SH-SY5Y (cell line): ENCODE data around the gene SARDH.

ENCODE experiments used
- GATA2 ChIP-seq: IDR thresholded peaks from 2 replicates; pipeline ENCODE4 v1.6.1; 2011; ENCODE audit warnings: mild to moderate bottlenecking, low read depth, low read length
- GATA3 ChIP-seq: IDR thresholded peaks from 2 replicates; pipeline ENCODE4 v1.6.1; 2011; ENCODE audit warnings: low read depth, mild to moderate bottlenecking, low read length, moderate library complexity

Gene SARDH

GRCh38 chr9:133734590-133735414 is 3.4 kb downstream of the SARDH start:
- no peak for TF ChIP-seq GATA3
- TF ChIP-seq GATA2, result no peak

GRCh38 chr9:133733796-133734533 is 4.2 kb downstream of the SARDH start:
- TF ChIP-seq GATA2 (no peak), GATA3 (no peak)

GRCh38 chr9:133733421-133733795 is 4.7 kb downstream of the SARDH start:
- TF ChIP-seq GATA2 (no peak), GATA3 (no peak)

GRCh38 chr9:133732639-133733408 is 5.3 kb downstream of the SARDH start:
- TF ChIP-seq GATA3 (no peak), GATA2 (no peak)

GRCh38 chr9:133731876-133732638 is 6.1 kb downstream of the SARDH start:
- no peak for TF ChIP-seq GATA3
- TF ChIP-seq GATA2, result no peak

GRCh38 chr9:133730994-133731715 is 7.0 kb downstream of the SARDH start:
- TF ChIP-seq GATA3, result no peak
- no peak for TF ChIP-seq GATA2

- TF ChIP-seq GATA3 (no peak), GATA2 (no peak)
These were observed 8.4 kb downstream of the SARDH start for GRCh38 chr9:133729617-133730281.

DNA sequence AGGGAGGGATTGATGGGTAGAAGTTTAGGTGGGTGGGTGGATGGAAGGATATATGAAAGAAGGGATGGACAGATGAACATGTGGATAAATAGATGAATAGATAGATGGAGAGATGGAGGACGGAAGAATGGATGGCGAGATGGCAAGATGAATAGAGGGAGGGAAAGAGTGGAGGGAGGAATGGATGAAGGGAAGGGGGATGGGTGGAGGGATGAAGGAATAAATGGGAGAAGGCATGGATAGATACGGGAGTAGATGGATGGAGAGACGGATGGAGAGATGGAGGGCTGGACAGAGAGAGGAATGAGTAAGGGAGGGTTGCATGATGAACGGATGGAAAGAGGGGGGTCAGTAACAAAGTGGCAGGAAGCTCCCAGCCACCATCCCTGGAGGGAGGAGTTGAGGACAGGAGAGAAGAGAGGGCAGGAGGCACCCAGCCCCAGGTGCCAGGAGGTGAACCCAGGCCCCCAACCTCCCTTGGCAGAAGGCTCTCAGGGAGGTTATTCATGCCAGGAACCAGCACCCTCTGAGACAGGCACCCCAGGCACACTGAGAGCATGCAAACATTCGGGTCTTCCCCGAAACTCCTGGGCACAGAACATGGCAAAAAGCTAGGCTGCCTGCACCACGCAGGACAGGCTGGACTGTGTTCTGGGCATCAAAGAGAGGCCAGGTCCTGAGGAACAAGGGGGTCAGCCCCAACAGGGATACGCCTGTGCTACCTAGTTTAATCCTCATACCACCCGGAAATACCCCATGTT is 9.1 kb downstream of the SARDH start:
- TF ChIP-seq GATA2 (no peak), GATA3 (no peak)

GRCh38 chr9:133727876-133728441 is 10.2 kb downstream of the SARDH start:
- TF ChIP-seq GATA3, result no peak
- no peak for TF ChIP-seq GATA2

DNA sequence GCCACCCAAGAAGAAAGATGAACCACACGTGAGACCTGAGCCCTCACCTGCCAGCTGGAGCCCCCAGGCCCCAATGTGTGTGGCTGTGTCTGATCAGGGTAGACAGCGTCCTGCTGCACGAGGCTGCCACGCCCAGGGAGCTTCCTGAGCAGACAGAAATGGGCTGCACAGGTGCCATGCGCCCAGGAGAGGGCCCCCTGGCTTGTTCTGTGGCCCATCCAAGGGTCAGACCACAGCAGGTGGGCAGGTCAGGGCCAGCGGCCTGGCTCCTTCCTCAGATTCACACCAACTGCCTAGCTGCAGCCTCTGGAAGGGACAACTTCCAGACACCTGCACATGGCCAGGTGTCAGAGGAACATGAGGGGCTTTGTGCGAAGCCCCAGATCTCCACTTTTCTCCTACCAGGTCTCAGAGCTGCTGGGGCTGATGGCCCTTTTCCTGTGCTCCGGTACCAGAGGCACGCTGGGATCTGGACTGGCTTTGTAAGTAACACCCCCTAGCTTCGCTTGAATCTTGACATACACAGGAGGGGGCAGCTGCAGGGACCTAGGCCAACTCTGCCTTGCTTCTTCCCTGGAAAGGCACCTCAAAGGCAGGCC is 10.8 kb downstream of the SARDH start:
- TF ChIP-seq GATA2, result no peak
- TF ChIP-seq GATA3, result no peak

DNA sequence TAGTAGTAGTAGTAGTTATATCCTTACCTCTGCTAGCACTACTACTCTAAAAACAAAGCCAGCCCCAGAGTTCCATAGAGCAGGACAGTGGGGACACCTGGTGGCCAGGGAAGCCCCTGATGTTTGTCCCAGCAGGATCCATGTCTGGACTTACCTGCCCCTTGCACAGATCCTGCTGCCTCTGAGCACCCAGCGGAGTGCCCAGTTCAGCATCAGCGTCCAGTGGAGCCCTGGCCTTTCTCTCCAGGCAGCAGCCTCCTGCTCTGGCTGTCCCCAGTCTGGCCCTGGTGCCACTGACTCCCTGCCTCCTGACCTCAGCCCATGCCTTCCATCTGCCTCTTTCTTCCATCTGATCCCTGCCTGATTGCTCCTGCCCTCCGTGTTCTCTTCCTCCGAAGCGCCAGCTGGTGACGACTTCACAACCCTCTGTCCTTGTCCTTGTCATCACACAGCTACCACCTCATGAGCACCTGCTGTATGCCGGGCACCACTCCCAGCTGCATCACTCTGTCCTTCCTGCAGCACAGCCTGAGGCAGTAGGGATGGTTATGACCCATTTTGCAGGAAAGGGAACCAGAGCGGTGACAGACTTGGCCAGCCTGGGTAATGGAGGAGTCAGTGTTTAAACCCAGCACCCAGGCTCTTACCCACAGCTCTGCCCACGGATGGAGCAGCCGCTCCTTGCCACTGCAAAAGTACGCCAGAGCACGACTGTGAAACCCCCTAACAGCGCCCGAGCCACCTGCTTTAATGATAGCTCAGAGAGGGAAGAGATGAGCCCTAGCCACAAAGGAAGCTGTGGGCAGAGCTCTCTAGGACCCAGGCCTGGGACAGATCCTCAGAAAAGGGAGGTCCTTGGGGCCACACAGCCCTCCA is 11.5 kb downstream of the SARDH start:
- no peak for TF ChIP-seq GATA3
- TF ChIP-seq GATA2, result no peak
